B cell (primary cell): ENCODE data around the gene XXYLT1. TPM values are rescaled to one million over a fixed set of nuclear protein-coding genes. Genes with fewer than 3 reads are reported as not detected.

Experiments used
- ATAC-seq: fragments of 200-7000 bp; cut with Tn5 transposase; one replicate; pipeline ENCODE4 v1.10.0; 2021; ENCODE audit warnings: low read depth, mild to moderate bottlenecking, moderate number of reproducible peaks, moderate library complexity
- CTCF ChIA-PET: fragments of 350-600 bp; sonication (Branson Sonifier 250); formaldehyde crosslinking; loops from one replicate; lab custom pipeline; 2021; ENCODE audit warnings: antibody characterized with exemption, inconsistent platforms; lab: Charles Lee
- POLR2A ChIA-PET: fragments of 350-600 bp; sonication (Branson Sonifier 250); formaldehyde crosslinking; loops from one replicate; lab custom pipeline; 2021; ENCODE audit warnings: antibody characterized with exemption; lab: Charles Lee
- DNase-seq: peaks from one replicate; pipeline ENCODE4 v3.0.0; 2013
- H2AFZ ChIP-seq: 2 replicates; pipeline ENCODE4 v1.6.1; 2012; ENCODE audit warnings: mild to moderate bottlenecking, low read depth, low read length; ENCODE audit not compliant: insufficient read depth, poor library complexity, severe bottlenecking
- H3K27ac ChIP-seq, 2 donors: 1 replicate in 1 of 2; 2 replicates in 1 of 2; pipeline ENCODE4 v1.5.1; 2012 to 2013; ENCODE audit warnings: low read length in 2 of 2, mild to moderate bottlenecking in 2 of 2, moderate library complexity in 1 of 2
- H3K27me3 ChIP-seq, 4 experiments: fragments of 200-600 bp in 1 of 4; sonication (generic) in 1 of 4; replicated peaks in 1 of 4; 1 replicate in 2 of 4; 2 replicates in 2 of 4; pipeline versions ENCODE4 v1.6.1 to v1.7.0; 2013 to 2016; ENCODE audit warnings: low read length in 3 of 4, mild to moderate bottlenecking in 2 of 4, mixed read lengths in 1 of 4, moderate library complexity in 1 of 4; ENCODE audit not compliant: insufficient read depth in 4 of 4, control insufficient read depth in 3 of 4; ENCODE audit errors: control extremely low read depth in 1 of 4
- H3K36me3 ChIP-seq, 2 experiments: replicated peaks in 1 of 2; 1 replicate in 1 of 2; 2 replicates in 1 of 2; pipeline versions ENCODE4 v1.6.1 to v1.7.1; 2013; ENCODE audit warnings: low read length in 1 of 2; ENCODE audit not compliant: insufficient read depth in 2 of 2, control insufficient read depth in 1 of 2; ENCODE audit errors: control extremely low read depth in 1 of 2, extremely low read depth in 1 of 2
- H3K4me1 ChIP-seq, 2 donors: fragments of 200-600 bp in 1 of 2; sonication (generic) in 1 of 2; 1 replicate in 1 of 2; 2 replicates in 1 of 2; pipeline versions ENCODE4 v1.5.1 to v1.6.1; 2013 to 2017; ENCODE audit warnings: low read length in 2 of 2; ENCODE audit not compliant: control insufficient read depth in 2 of 2, insufficient read depth in 2 of 2
- H3K4me2 ChIP-seq: replicated peaks from 2 replicates; pipeline ENCODE3; 2012; ENCODE audit warnings: mild to moderate bottlenecking, low read depth, low read length; ENCODE audit not compliant: poor library complexity, severe bottlenecking
- H3K4me3 ChIP-seq, 5 experiments: fragments of 200-600 bp in 1 of 5; sonication (generic) in 1 of 5; 1 replicate in 3 of 5; 2 replicates in 2 of 5; pipeline versions ENCODE4 v1.5.1 to v1.7.0; 2011 to 2016; ENCODE audit warnings: low read length in 4 of 5, mild to moderate bottlenecking in 4 of 5, low read depth in 2 of 5, control low read depth in 1 of 5, moderate library complexity in 1 of 5; ENCODE audit not compliant: insufficient read depth in 1 of 5; ENCODE audit errors: control extremely low read depth in 1 of 5, extremely low read depth in 1 of 5
- H3K79me2 ChIP-seq: fragments of 200-600 bp; sonication (generic); one replicate; pipeline ENCODE4 v1.6.0; 2016; ENCODE audit warnings: low read length; ENCODE audit not compliant: control insufficient read depth, insufficient read depth
- H3K9ac ChIP-seq: fragments of 200-600 bp; sonication (generic); 2 replicates; pipeline ENCODE4 v1.6.1; 2017; ENCODE audit warnings: mild to moderate bottlenecking, low read length, moderate library complexity
- H3K9me3 ChIP-seq, 3 donors: one replicate each; pipeline versions ENCODE4 v1.6.1 to v1.7.1; 2013; ENCODE audit warnings: low read length in 2 of 3; ENCODE audit not compliant: control insufficient read depth in 2 of 3, insufficient read depth in 1 of 3; ENCODE audit errors: control extremely low read depth in 1 of 3
- H4K20me1 ChIP-seq: 2 replicates; pipeline ENCODE4 v1.6.0; 2012; ENCODE audit warnings: mild to moderate bottlenecking, low read length; ENCODE audit not compliant: insufficient read depth, control insufficient read depth, poor library complexity, severe bottlenecking
- H3K27ac Mint-ChIP-seq: one replicate; pipeline ENCODE4 v1.8.0; 2021; ENCODE audit warnings: mixed read lengths
- H3K27me3 Mint-ChIP-seq: one replicate; pipeline ENCODE4 v1.8.0; 2021; ENCODE audit warnings: mixed read lengths
- H3K4me1 Mint-ChIP-seq: one replicate; pipeline ENCODE4 v1.8.0; 2021; ENCODE audit warnings: mixed read lengths
- H3K4me3 Mint-ChIP-seq: one replicate; pipeline ENCODE4 v1.8.0; 2021; ENCODE audit warnings: mixed read lengths
- H3K9me3 Mint-ChIP-seq: one replicate; pipeline ENCODE4 v1.8.0; 2022; ENCODE audit warnings: mixed read lengths; ENCODE audit not compliant: insufficient read depth
- CTCF ChIP-seq: fragments of 200-600 bp; IDR thresholded peaks from one replicate; pipeline ENCODE4 v1.8.0; 2022; ENCODE audit warnings: antibody characterized with exemption, mild to moderate bottlenecking
- EZH2 ChIP-seq: IDR thresholded peaks from 2 replicates; pipeline ENCODE4 v1.6.1; 2012; ENCODE audit warnings: borderline replicate concordance, low read depth, mild to moderate bottlenecking, moderate library complexity, low read length; ENCODE audit not compliant: insufficient read depth, poor library complexity, severe bottlenecking
- WGBS: methylation state at CpG from one replicate; pipeline ENCODE4 v1.1.5; 2013; ENCODE audit warnings: missing lambda C conversion rate; ENCODE audit not compliant: insufficient coverage; 5-methylcytosine and 5-hydroxymethylcytosine counted together
- intact Hi-C: fragments of 100-400 bp; cut with micrococcal nuclease; formaldehyde crosslinking; loops from one replicate; pipeline ENCODE4 v1.10.0; 2022
- polyA plus RNA-seq: library from polyadenylated mRNA; depleted of rRNA; stranded (reverse); fragments of >200 nt; gene quantifications from 2 replicates; pipeline ENCODE4 v1.2.3, GENCODE V29; 2012
- total RNA-seq, 2 donors: library from RNA; stranded (reverse); fragments of 120-200 nt in 1 of 2; gene quantifications; 1 replicate in 1 of 2; 2 replicates in 1 of 2; pipeline versions ENCODE4 v1.2.3 to v1.2.4, GENCODE V29; 2013 to 2022

XXYLT1 gene
- total and polyA plus RNA-seq, 2 donors (not counting 1 experiment from before 2014, with no cell fraction given) = 2.6 to 11.2 TPM

DNA sequence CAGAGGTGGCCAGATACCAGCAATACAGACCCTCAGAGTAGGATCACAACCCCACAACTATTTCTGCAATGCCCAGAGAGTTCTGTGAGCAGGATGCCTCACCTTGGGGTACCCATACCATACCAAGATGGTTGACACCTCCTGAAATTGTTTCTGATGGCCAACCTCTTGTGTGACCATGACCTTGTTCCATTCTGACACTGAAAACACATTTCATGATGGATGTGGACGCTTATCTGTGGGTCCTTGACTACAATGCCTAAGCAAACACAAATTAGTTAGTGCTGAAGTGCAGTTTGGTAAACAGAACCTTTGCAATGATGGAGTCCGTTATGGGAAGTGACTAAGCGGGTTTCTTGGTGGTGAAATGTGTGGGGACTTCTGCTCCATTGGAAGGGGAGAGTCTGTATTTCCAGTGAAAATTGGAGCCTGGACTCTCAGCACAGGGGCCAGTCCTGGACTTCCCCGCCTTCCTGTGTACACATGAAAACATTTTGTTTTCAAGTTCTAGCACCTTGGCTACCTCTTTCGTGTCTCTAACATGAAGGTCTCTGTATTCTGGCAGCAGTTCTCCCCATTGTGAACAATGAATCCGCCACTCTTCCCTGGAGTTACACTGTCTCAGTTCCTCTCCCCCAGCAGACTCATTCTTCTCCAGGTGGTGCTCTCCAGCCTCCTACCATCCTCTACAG, 106.2 kb downstream of the XXYLT1 start:
- 82% methylated on average over 5 of the region's 6 CpGs for WGBS
- H3K79me2 ChIP-seq = no peaks in the 10 kb centered on the region
- H3K9me3 ChIP-seq = no peaks in the 10 kb centered on the region
- no peak for DNase-seq
- no peak overlapping the region for H3K27ac ChIP-seq
- no peak overlapping the region for H2AFZ ChIP-seq
- peaks cover 29 to 38% of the 10 kb centered on the region in 2 donors for H3K4me1 ChIP-seq
- no peak overlapping the region for H3K4me3 ChIP-seq
- H3K27me3 ChIP-seq = no peaks in the 10 kb centered on the region
- H3K9ac ChIP-seq = no peak overlapping the region
- POLR2A ChIA-PET = no interaction called here
- H3K36me3 ChIP-seq = no peaks in the 10 kb centered on the region
- intact Hi-C loops = no loop called here
- ATAC-seq = no peak
- H3K4me2 ChIP-seq = no peak overlapping the region
- Mint-ChIP-seq H3K4me3 (no peak overlapping the region), H3K27ac (no peak overlapping the region), H3K4me1 (peaks cover 35% of the 10 kb centered on the region), H3K27me3 (no peaks in the 10 kb centered on the region), H3K9me3 (no peaks in the 10 kb centered on the region)
- CTCF ChIA-PET = no interaction called here
- H4K20me1 ChIP-seq = no peaks in the 10 kb centered on the region
- TF ChIP-seq CTCF = no peak
- TF ChIP-seq EZH2 = no peak
